H1 (cell line): ENCODE results near the gene CUX1. TPM values are rescaled to one million over a fixed set of nuclear protein-coding genes. Genes with fewer than 3 reads are reported as not detected.

ENCODE experiments used
- CBX8 ChIP-seq: fragments of 300-800, 300-1000 bp; sonication (generic); IDR thresholded peaks from 2 replicates; pipeline ENCODE4 v1.7.1; 2016; ENCODE audit warnings: low read depth, low read length, borderline replicate concordance
- CHD2 ChIP-seq: IDR thresholded peaks from 2 replicates; pipeline ENCODE4 v1.6.1; 2012; ENCODE audit warnings: low read length, improper control_type of control experiment
- CTBP2 ChIP-seq: IDR thresholded peaks from 2 replicates; pipeline ENCODE4 v1.7.0; 2011; ENCODE audit warnings: borderline replicate concordance, mild to moderate bottlenecking, moderate library complexity, mixed read lengths, low read length; ENCODE audit not compliant: insufficient read depth, insufficient read length
- CTCF ChIP-seq, 3 experiments: IDR thresholded peaks; 1 replicate in 2 of 3; 2 replicates in 1 of 3; pipeline versions ENCODE4 v1.5.1 to v1.6.1; 2011; ENCODE audit warnings: low read length in 3 of 3, mild to moderate bottlenecking in 3 of 3, inconsistent platforms in 2 of 3, low read depth in 1 of 3, moderate library complexity in 1 of 3; ENCODE audit not compliant: insufficient read depth in 1 of 3; ENCODE audit errors: control extremely low read depth in 1 of 3
- MAX ChIP-seq: IDR thresholded peaks from 2 replicates; pipeline ENCODE4 v1.6.1; 2012; ENCODE audit warnings: inconsistent platforms
- RAD21 ChIP-seq, 2 experiments: IDR thresholded peaks in 1 of 2; conservative IDR thresholded peaks in 1 of 2; 2 replicates each; pipeline ENCODE4 v1.6.1; 2011; ENCODE audit warnings: low read depth in 2 of 2, low read length in 2 of 2, improper control_type of control experiment in 1 of 2, inconsistent platforms in 1 of 2, mild to moderate bottlenecking in 1 of 2, moderate library complexity in 1 of 2
- RBBP5 ChIP-seq: IDR thresholded peaks from 2 replicates; pipeline ENCODE4 v1.7.1; 2012; ENCODE audit warnings: low read depth, mild to moderate bottlenecking, inconsistent platforms, low read length, moderate library complexity, borderline replicate concordance
- SIN3A ChIP-seq, 2 experiments: IDR thresholded peaks in 1 of 2; conservative IDR thresholded peaks in 1 of 2; 2 replicates each; pipeline ENCODE4 v1.6.1; 2011 to 2012; ENCODE audit warnings: low read length in 2 of 2, improper control_type of control experiment in 1 of 2, low read depth in 1 of 2, mild to moderate bottlenecking in 1 of 2
- polyA plus RNA-seq, 7 experiments: library from polyadenylated mRNA; depleted of rRNA in 3 of 7; stranded (reverse) in 5 of 7; unstranded in 2 of 7; fragments of >200 nt in 5 of 7; fragments of 200-250 nt in 2 of 7; gene quantifications; 1 replicate in 5 of 7; 2 replicates in 1 of 7; 4 replicates in 1 of 7; pipeline versions ENCODE4 v1.2.1 to v1.2.3, GENCODE V29; 2011 to 2013; ENCODE audit warnings: missing spikeins in 2 of 7, mixed read lengths in 2 of 7
- total RNA-seq: library from RNA; stranded (reverse); fragmentation: NEBNext Ultra II Directional; extraction: Animal tissue kit (Norgen Biotek cat#: 25700); gene quantifications from 2 replicates; pipeline ENCODE4 v1.2.1, GENCODE V29; 2021

CUX1 gene
- total and polyA plus RNA-seq, 2 of the 8 experiments (the other 6 are each of a cell fraction or from before 2014, with no cell fraction given): 21.6 to 65.9 TPM

- TF ChIP-seq CTCF (IDR thresholded peaks at IDR 0.05; ENCODE audit: control extremely low read depth in 1 of 3, insufficient read depth in 1 of 3, low read depth in 1 of 3, low read length in 3 of 3) (no peak), CTBP2 (no peak), SIN3A (conservative IDR thresholded peaks at IDR 0.05 in 1 of 2, IDR thresholded peaks at IDR 0.05 in 1 of 2; ENCODE audit: low read depth in 1 of 2, low read length in 2 of 2) (no peak), CHD2 (no peak), RBBP5 (no peak), MAX (no peak), RAD21 (IDR thresholded peaks at IDR 0.05 in 1 of 2, conservative IDR thresholded peaks at IDR 0.05 in 1 of 2; ENCODE audit: low read depth in 2 of 2, low read length in 2 of 2) (no peak), CBX8 (no peak)
Measured at GRCh38 chr7:102068846-102069245, 251.4 kb downstream of the CUX1 start (continued).
